ENCODE results near the gene AKR1E2.

- TF ChIP-seq, protein P1, sequence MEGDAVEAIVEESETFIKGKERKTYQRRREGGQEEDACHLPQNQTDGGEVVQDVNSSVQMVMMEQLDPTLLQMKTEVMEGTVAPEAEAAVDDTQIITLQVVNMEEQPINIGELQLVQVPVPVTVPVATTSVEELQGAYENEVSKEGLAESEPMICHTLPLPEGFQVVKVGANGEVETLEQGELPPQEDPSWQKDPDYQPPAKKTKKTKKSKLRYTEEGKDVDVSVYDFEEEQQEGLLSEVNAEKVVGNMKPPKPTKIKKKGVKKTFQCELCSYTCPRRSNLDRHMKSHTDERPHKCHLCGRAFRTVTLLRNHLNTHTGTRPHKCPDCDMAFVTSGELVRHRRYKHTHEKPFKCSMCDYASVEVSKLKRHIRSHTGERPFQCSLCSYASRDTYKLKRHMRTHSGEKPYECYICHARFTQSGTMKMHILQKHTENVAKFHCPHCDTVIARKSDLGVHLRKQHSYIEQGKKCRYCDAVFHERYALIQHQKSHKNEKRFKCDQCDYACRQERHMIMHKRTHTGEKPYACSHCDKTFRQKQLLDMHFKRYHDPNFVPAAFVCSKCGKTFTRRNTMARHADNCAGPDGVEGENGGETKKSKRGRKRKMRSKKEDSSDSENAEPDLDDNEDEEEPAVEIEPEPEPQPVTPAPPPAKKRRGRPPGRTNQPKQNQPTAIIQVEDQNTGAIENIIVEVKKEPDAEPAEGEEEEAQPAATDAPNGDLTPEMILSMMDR (IDR thresholded peaks at IDR 0.05): no peak
- no peak for TF ChIP-seq POLR2A (IDR thresholded peaks at IDR 0.05)
Measured at GRCh38 chr10:4836416-4836969, 10.5 kb downstream of the AKR1E2 start.
